Fibroblast of skin of abdomen (primary cell): ENCODE results near the gene TRAPPC3.
A peak's percentile ranks its signal among the peaks of the same experiment; 100 is the strongest.

Experiments used
- DNase-seq: peaks from one replicate; pipeline ENCODE4 v3.0.0-alpha.2; 2013

TRAPPC3 gene

DNA sequence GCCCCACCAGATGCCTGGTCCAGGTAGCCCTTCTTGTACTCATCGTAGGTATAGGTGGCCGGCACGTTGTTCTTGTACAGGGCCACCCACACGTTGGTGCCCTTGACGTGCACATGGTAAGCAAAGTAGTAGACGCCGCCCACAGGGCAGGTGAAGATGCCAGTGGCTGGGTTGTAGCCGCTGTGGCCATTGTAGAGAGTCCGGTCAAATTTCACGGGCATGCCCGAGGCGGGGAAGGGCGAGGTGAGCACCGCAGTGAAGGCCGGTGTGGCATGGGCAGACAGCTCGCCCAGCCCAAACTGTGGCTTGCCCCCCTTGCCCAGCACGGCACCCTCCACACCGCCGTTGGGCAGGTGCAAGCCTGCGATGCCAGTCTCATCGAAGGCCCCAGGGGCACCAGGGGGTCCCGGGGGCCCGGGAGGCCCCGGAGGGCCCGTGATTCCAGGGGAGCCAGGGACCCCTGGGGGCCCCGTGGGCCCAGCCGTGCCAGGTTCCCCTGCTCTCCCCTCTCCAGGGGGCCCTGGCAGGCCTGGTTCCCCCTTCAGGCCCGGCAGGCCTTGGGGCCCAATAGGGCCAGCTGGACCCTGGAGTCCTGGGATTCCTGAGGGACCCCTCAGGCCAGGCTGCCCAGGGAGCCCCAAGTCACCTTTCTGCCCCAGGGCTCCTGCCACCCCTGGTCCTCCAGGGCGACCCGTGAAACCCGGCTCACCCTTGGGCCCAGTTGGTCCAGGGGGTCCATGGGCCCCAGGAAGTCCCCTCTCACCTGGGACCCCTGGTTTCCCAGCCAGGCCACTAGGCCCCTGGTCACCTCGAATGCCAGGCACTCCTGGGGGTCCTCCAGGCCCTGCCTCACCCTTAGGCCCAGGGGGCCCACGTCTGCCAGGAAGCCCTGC is 51.3 kb downstream of the TRAPPC3 start:
- no peak for DNase-seq

DNA sequence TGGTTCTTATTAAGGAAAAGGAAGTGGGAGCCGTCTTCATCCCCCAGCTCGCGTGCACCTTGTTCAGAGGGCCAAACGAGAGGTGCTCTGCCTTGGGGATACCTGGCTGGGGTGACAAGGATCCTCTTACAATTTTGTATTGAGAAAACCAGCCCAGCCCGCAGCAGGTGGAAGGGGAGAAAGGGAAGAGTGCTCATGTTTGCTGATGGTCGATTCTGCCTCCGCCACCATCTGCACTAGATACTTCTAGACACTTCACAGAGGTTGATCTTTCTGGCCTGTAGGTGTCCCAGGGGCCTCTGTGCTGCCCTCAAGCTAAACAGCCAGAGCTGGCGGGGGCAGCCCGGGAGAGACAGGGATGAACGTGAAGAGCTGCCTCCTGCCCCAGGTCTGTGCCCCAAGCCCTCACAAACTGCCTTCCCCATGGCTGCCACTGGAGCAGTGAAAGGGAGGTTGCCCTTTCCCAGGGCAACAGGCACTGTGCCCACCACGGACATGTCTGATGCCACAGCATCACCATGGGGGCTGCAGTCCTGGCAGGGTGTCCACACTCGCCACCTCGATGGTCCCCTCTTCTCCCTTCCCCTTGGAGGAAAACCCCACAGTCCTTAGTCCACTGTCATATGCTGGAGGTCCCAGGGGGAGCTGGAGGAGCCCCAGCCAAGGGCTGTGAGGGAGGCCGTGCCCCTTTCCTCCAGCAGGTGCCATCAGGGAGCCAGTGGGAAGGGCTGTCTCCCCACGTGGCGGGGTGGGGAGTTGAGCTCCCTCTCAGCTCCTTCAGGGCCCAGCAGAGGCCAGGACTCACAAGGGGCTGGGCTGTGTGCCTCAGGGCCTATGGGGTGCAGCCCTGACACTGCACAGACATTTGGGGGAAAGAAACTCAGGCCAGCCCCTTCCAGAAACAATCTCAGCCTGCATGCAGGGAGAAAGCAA is 52.5 kb downstream of the TRAPPC3 start:
- DNase-seq: no peak

DNA sequence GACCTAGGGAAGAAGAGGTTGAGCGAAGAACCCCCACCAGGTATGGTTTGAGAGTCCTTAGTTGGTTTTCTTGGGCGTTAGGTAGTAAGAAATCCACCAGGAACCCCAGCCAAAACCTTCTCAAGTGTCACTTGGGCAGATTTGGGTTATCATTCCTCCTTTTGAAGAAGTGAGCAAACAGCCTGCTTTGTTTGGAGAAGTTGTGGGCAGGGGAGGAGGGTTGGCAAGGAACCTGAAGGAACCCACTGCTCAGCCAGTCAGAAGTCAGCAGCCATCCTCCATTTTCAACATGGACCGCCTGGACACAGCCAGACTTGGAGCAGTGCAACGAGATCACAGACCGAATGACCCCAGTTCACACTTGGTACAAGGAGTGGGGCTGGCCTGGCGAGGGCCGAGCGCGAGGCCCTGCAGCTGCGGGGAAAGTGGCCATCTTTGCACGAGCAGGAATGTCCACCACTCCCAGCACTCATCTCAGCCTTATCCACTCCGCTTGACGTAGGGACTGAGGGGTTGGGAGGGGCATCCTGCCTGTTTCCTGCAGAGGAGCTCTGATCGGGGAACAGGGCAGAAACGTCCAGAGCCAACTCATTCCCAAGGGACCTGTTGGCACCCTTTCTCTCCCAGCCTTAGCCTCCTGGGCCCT is 53.4 kb downstream of the TRAPPC3 start:
- no peak for DNase-seq

DNA sequence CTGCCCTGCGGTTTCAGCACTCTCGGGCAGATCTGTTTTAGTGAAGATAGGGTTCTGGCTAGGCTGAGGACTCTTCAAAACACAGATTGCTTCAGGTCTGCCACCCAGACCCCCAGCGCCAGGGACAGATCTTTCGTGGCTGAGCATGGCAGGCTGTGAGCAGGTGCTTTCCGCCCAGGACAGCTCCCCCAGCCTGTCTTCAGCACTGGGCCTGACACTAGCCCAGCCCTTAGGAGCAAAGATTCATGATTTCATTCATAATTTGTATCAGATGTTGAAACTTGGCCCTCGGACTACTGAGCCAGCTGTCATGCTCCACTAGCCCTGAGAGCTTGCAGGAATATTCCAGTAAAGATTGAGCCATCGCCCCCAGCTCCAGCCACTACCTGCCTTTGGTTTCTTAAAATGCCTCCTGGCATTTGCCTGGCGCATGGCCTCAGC is 54.6 kb downstream of the TRAPPC3 start:
- DNase-seq: peak; percentile 38

DNA sequence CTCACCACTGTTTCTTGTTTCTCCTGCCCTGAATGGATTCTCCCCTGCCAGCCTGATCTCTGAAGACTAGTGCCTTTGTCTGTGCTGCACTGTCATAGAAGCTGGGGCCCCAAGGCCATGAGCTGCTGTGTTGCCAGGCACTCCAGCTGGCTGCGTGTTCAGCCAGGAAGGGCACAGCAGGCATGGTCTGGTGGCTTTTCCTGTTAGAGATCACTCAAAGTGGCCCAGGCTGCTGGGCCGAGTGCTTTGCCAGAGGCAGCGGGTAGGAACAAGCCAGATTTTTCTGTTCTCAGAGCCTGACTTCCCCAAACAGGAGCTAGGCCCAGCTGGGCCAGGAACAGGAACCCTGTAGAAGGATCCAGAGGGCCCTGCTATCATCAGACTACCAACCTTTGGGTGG is 55.4 kb downstream of the TRAPPC3 start:
- no peak for DNase-seq

DNA sequence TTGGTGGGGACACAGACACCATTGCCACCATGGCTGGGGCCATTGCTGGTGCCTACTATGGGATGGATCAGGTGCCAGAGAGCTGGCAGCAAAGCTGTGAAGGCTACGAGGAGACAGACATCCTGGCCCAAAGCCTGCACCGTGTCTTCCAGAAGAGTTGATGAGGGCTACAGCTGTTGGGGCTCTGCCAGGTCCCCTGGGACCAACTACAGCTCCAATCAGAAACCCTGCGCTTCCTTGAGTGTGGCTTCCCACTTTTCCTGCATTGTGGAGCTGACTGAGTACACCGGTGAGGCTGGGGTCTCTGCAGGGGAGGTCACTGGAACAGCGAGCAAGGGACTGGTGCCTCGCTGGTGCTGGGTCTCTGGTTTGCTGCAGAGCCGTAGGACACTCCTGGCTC is 56.1 kb downstream of the TRAPPC3 start:
- DNase-seq: no peak

DNA sequence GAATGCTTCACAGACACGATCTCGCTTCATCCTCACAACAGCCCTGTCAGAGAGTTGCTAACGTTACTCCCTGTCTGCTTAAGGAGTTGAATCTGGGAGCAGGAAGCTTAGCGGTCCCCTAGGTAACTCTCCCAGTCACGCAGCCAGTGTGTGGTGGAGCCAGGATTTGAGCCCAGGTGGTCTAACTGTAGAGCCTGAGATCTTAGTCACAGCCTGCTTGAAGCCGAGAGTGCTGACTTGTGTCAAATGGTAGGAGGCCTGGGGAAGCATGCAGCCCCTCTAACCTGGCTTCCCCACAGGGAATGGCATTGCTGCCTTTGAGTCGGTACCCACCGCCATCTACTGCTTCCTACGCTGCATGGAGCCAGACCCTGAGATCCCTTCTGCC is 56.5 kb downstream of the TRAPPC3 start:
- no peak for DNase-seq

DNA sequence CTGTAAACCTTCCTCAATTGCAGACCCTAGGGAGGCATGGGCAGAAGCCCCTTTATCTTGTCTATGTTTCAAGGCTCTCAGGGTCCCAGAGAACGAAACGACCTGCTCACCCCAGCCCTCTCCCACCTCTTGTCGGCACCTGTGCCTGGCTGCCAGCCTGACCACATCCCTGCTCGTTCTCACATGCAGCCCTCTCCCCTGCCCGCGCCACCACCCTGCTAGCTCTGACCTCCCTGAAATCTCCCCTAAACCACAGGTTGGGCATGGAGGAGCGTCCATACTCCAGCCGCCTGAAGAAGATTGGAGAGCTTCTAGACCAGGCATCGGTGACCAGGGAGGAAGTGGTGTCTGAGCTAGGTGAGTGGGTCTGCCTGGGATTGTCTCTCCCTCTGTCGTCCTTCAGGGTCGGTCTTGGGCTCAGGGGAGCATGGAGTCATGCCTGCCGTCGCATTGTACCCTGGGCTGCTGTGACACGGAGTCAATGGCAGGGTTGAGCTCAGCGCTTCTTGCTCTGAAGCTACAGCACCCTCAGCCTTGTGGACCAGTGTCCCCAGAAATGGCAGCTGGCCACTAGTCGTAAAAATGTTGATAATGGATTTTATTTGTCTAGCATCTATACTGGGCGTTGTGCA is 57.0 kb downstream of the TRAPPC3 start:
- no peak for DNase-seq

DNA sequence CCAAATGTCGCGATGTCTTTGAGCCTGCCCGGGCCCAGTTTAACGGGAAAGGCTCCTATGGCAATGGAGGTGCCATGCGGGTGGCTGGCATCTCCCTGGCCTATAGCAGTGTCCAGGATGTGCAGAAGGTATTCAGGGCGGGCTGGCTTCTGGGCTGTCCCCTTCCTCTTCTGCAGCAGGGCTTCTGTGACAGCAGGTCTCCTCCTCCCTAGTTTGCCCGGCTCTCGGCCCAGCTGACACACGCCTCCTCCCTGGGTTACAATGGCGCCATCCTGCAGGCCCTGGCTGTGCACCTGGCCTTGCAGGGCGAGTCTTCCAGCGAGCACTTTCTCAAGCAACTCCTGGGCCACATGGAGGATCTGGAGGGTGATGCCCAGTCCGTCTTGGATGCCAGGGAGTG is 57.6 kb downstream of the TRAPPC3 start:
- DNase-seq: no peak

DNA sequence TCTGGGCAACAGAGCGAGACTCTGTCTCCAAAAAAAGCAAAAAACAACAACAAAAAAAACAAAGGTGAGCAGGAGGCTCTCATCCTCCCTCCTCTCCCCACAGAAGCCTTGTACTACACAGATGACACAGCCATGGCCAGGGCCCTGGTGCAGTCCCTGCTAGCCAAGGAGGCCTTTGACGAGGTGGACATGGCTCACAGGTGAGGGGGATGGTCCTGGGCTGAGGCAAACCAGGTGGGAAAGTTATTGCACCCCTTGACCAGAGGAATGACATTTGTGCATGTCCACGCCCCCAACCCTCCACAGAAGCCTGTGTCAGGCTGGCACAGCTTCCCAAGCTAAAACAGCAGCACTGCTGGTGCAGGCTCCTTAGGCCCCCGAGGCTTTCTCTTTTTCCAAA is 58.1 kb downstream of the TRAPPC3 start:
- no peak for DNase-seq

DNA sequence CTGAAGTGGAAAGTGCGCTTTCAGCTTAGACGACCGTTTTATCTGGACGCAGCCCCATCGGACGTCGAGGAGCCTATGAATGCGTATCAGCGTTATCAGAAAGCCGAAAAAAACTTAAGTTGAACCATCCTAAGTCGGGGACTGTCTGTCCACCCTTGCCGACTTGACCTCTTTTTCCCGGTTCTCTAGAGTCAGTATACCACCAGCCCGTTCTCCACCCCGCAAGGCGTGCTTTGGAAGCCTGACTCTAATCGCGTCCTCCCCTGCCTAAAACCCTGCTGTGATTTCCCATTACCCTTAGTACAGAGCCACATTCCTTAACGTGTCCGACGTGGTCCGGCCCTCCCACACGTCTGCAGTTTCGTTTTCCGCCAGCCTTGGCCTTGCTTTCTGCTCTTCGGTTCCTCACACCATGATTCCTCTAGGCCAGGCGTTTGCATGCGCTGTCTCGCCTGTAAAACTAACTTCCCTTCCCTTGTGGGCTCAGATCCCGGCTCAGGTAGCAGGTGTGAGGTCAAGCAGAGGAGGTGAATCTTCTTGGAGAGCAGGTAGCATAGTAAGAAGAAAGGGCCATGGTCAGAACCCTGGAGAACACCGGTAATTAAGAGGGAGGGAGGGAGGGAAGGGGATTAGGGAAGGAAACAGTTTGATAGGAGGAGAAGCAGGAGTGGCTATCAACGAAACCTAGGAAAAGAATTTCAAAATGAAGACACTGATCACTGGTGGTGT is 59.7 kb downstream of the TRAPPC3 start:
- no peak for DNase-seq

DNA sequence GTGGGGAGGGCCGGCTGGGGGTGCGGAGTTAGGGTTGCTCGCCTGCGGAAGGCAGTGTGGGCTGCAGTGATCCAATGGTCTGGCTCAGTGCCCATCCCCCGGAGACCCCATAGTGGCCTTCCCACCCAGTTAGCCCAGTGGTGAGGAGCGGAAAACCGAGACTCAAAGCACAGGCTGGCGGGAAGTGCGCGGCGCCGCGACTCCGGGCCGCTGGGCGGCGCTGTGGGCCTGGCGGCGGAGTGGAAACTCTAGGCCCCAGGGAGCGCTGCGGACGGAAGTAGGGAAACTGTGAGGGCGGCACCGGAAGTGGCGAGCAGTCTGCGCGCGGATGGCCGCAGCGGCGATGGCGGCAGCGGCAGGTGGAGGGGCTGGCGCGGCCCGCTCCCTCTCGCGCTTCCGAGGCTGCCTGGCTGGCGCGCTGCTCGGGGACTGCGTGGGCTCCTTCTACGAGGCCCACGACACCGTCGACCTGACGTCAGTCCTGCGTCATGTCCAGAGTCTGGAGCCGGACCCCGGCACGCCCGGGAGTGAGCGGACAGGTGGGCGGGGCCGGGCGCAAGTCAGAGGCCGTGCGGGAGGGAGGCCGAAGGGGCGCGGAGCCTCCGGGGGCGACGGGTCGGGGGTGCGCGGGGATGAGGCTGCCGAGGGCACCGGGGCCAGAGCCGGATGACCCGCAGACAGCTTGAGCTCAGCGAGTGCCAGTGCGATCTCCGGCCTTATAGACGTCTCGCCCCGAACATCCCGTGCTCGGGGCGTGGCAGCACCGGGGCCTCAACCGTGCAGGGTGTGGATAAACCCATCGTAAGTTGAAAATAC is 60.5 kb downstream of the TRAPPC3 start, which contains the start of gene ADPRS:
Gene ADPRS, plus strand, starts transcription at position 316 of the 816 bp plus-strand sequence. Its CDS starts 13 bp downstream, at position 329.
- peak; percentile 89 for DNase-seq

DNA sequence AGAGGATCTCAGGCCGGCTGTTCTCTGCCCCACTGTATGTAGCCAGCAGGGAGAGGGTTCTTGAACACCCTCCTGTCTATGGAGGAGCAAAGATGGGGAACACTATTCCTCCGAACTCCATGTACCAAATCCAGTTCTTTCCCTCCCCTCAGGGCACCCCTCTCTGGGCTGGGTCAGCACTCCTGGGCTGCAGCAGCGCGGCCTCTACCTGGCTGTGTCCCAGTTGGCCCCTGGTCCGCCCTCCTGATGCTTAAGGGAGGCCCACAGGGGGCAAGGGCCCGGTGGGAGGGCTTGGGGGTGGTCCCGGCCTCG is 61.1 kb downstream of the TRAPPC3 start:
- DNase-seq: no peak

DNA sequence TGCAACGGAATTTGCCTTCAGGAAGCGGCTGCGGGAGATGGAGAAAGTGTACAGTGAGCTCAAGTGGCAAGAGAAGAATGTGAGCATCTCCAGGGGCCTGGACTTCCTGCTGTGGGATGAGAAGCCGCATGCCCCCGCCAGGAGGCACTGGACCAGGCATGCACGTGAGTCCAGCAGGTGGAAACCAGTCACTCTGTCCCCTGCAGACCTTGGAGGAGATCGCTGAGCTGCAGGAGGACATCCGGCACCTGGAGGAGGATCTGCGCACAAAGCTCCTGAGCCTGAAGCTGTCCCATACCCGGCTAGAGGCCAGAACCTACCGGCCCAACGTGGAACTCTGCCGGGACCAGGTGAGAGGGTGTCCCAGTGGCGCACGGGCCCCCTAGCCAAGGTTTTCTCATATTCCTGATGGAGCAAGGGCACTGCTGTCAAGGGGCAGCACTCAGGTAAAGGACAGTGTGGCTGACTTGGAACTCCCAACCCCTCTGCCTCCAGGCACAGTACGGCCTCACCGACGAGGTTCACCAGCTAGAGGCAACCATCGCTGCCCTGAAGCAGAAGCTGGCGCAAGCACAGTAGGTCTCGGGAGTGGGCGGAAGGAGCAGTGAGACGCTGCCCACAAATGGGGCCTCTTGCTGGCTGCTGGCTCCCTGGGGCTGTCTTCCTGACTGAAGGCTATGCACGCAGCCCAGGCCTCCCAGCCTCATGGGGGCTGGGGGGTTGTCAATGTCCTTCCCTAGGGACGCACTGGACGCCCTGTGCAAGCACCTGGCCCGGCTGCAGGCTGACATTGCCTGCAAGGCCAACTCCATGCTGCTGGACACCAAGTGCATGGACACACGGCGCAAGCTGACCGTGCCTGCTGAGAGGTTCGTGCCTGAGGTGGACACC is 61.8 kb downstream of the TRAPPC3 start:
- DNase-seq: no peak
